ENCODE data around the gene MTHFD1L. TPM values are rescaled to one million over a fixed set of nuclear protein-coding genes. Genes with fewer than 3 reads are reported as not detected.

MTHFD1L gene
- total and polyA plus RNA-seq, 2 donors (not counting 3 experiments of a cell fraction or from before 2014, with no cell fraction given), result 40.2 to 120 TPM

- Histone ChIP-seq H3K4me1 (ENCODE audit: control insufficient read depth, extremely low read depth, insufficient read depth, low read length) (peaks cover 13% of the 10 kb centered on the region), H3K36me3 (ENCODE audit: control insufficient read depth in 2 of 2, extremely low read depth in 1 of 2, insufficient read depth in 2 of 2, low read length in 2 of 2) (peaks cover 9 to 17% of the 10 kb centered on the region in 2 experiments)
These were observed 93.7 kb downstream of the MTHFD1L start for GRCh38 chr6:150959166-150959565.

DNA sequence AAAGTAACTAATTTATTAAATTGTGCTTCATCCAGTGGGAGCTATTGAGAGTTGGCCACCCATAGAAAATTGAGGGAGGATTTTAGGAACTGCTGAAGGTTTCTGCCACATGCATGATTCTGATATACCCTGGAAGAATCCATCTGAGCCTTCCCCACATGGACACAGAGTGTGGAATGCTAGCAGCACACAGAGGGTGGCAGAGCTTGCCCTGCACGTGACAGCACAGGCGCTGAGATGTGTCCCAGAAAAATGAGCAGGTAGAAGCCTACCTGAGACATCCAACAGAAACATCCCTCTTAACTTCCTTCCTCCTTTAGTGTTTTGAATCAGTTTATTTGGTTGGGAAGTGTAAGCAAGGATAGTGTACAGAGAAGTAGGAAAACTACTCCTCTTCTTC lies 96.9 kb downstream of the MTHFD1L start:
- Histone ChIP-seq H3K9me1 (replicated peaks; ENCODE audit: control insufficient read depth, extremely low read depth, insufficient read depth, low read length) (no peaks in the 10 kb centered on the region), H3K4me1 (ENCODE audit: control insufficient read depth, extremely low read depth, insufficient read depth, low read length) (peaks cover 13% of the 10 kb centered on the region), H3K27me3 (ENCODE audit: control insufficient read depth in 2 of 2, insufficient read depth in 2 of 2, low read length in 2 of 2) (no peaks in the 10 kb centered on the region), H3K4me2 (ENCODE audit: insufficient read depth, low read length) (no peak overlapping the region), H3K36me3 (ENCODE audit: control insufficient read depth in 2 of 2, extremely low read depth in 1 of 2, insufficient read depth in 2 of 2, low read length in 2 of 2) (peaks cover 6 to 12% of the 10 kb centered on the region in 2 experiments), H2AFZ (ENCODE audit: low read depth, low read length) (no peak overlapping the region), H3K4me3 (replicated peaks in 1 of 3; ENCODE audit: insufficient read depth in 1 of 3, low read depth in 1 of 3, low read length in 3 of 3) (no peak overlapping the region), H3K9me3 (replicated peaks; ENCODE audit: control insufficient read depth, insufficient read depth, low read length) (no peaks in the 10 kb centered on the region), H3K79me2 (ENCODE audit: control insufficient read depth, insufficient read depth, low read length) (no peaks in the 10 kb centered on the region), H3K9ac (replicated peaks; ENCODE audit: extremely low read depth, insufficient read depth, low read length) (no peak overlapping the region), H3K27ac (ENCODE audit: insufficient read depth, low read depth, low read length) (no peak overlapping the region), H4K20me1 (replicated peaks; ENCODE audit: control insufficient read depth, extremely low read depth, insufficient read depth, low read length) (no peaks in the 10 kb centered on the region)
- dilution Hi-C loops (cut with MboI; ENCODE audit: extremely low pct_ligation_motif_present, low sequenced_read_pairs) (no loop called here), intact Hi-C loops (cut with micrococcal nuclease) (no loop called here)
- ChIA-PET POLR2A (no interaction called here), CTCF (no interaction called here)
- FAIRE-seq (no peak), DNase-seq (ENCODE audit: low read depth, low spot score) (no peak)
- BruUV-seq (replicated peaks), result no TSS peak
- TF ChIP-seq JUN (IDR thresholded peaks at IDR 0.05; ENCODE audit: borderline replicate concordance, insufficient read depth, insufficient read length, low read depth) (no peak), POLR2A (IDR thresholded peaks at IDR 0.05; ENCODE audit: low read depth, low read length) (no peak), FOS (IDR thresholded peaks at IDR 0.05; ENCODE audit: borderline replicate concordance, insufficient read depth, low read length) (no peak), CTCF (IDR thresholded peaks at IDR 0.05; ENCODE audit: extremely low read depth in 1 of 2, insufficient read depth in 1 of 2, low read depth in 1 of 2, low read length in 2 of 2) (no peak), GATA2 (IDR thresholded peaks at IDR 0.05; ENCODE audit: insufficient read depth, insufficient read length, low read depth, low read length) (no peak), MYC (IDR thresholded peaks at IDR 0.05; ENCODE audit: low read depth, low read length) (no peak), EZH2 (IDR thresholded peaks at IDR 0.05; ENCODE audit: borderline replicate concordance, low read depth, low read length, severe bottlenecking) (no peak), POLR2AphosphoS5 (IDR thresholded peaks at IDR 0.05; ENCODE audit: insufficient read depth, low read depth, low read length) (no peak), MAX (IDR thresholded peaks at IDR 0.05; ENCODE audit: insufficient read depth, insufficient read length) (no peak)

More at GRCh38 chr6:150959166-150959565, 93.7 kb downstream of the MTHFD1L start:
- H3K9me1 ChIP-seq (replicated peaks; ENCODE audit: control insufficient read depth, extremely low read depth, insufficient read depth, low read length), result no peaks in the 10 kb centered on the region
- peak overlapping the region; percentile 34 for H3K4me2 ChIP-seq (ENCODE audit: insufficient read depth, low read length)
- H4K20me1 ChIP-seq (replicated peaks; ENCODE audit: control insufficient read depth, extremely low read depth, insufficient read depth, low read length), result no peaks in the 10 kb centered on the region
- H3K27ac ChIP-seq (ENCODE audit: insufficient read depth, low read depth, low read length), result peak overlapping the region; percentile 80
- no peaks in the 10 kb centered on the region for H3K9me3 ChIP-seq (replicated peaks; ENCODE audit: control insufficient read depth, insufficient read depth, low read length)
- FAIRE-seq (peak; percentile 28), DNase-seq (ENCODE audit: low read depth, low spot score) (peak; percentile 67)
- dilution Hi-C loops (cut with MboI; ENCODE audit: extremely low pct_ligation_motif_present, low sequenced_read_pairs) (no loop called here), intact Hi-C loops (cut with micrococcal nuclease) (loop anchor here (1.0 kb wide), 1 partner anchor 22 kb away; no protein-coding TSS in a partner anchor)
- H2AFZ ChIP-seq (ENCODE audit: low read depth, low read length), result peak overlapping the region; percentile 47
- peak overlapping the region; percentile 35 for H3K9ac ChIP-seq (replicated peaks; ENCODE audit: extremely low read depth, insufficient read depth, low read length)
- TF ChIP-seq JUN (IDR thresholded peaks at IDR 0.05; ENCODE audit: borderline replicate concordance, insufficient read depth, insufficient read length, low read depth) (peak; percentile 0), POLR2A (IDR thresholded peaks at IDR 0.05; ENCODE audit: low read depth, low read length) (no peak)
- BruUV-seq (replicated peaks), result no TSS peak
- POLR2A ChIA-PET, result interaction anchor here (1.3 kb wide), 1 partner anchor 16 kb away, joined by 3 read pairs; no protein-coding TSS in a partner anchor
- CTCF ChIA-PET, result interaction anchor here (0.7 to 3.1 kb wide), 9 partner anchors 9 to 376 kb away, joined by 3 to 20 read pairs (median 6); no protein-coding TSS in a partner anchor
- H3K27me3 ChIP-seq (ENCODE audit: control insufficient read depth in 2 of 2, insufficient read depth in 2 of 2, low read length in 2 of 2), result no peaks in the 10 kb centered on the region
- no peak overlapping the region for H3K4me3 ChIP-seq (replicated peaks in 1 of 3; ENCODE audit: insufficient read depth in 1 of 3, low read depth in 1 of 3, low read length in 3 of 3)
- no peaks in the 10 kb centered on the region for H3K79me2 ChIP-seq (ENCODE audit: control insufficient read depth, insufficient read depth, low read length)
